NCI-H345 (cell line): ENCODE results near the gene TSEN15.
"Not testable (repeated sequence)": the region's sequence is repeated elsewhere in the genome, so short reads cannot be mapped to it uniquely, and the experiment has no call there.

Experiments
- DNase-seq: peaks from one replicate; lab custom pipeline; 2025; lab: John Stamatoyannopoulos, UW

TSEN15 gene

GRCh38 chr1:184053881-184054280, 2.4 kb downstream of the TSEN15 start:
- no peak for DNase-seq

- DNase-seq: no peak
Measured at GRCh38 chr1:184056921-184057555, 5.5 kb downstream of the TSEN15 start.

- no peak for DNase-seq
Measured at GRCh38 chr1:184059887-184060286, 8.4 kb downstream of the TSEN15 start.

- no peak for DNase-seq
Measured at GRCh38 chr1:184060316-184060715, 8.8 kb downstream of the TSEN15 start.

- no peak for DNase-seq
Measured at GRCh38 chr1:184061396-184062003, 10.0 kb downstream of the TSEN15 start.

- DNase-seq: no peak
Measured at GRCh38 chr1:184062640-184063286, 11.2 kb downstream of the TSEN15 start.

- no peak for DNase-seq
Measured at GRCh38 chr1:184065559-184065958, 14.0 kb downstream of the TSEN15 start.

GRCh38 chr1:184068354-184068753, 16.8 kb downstream of the TSEN15 start:
- no peak for DNase-seq

GRCh38 chr1:184069675-184070074, 18.1 kb downstream of the TSEN15 start:
- no peak for DNase-seq

GRCh38 chr1:184072376-184072775, 20.8 kb downstream of the TSEN15 start:
- no peak for DNase-seq

GRCh38 chr1:184074383-184074782, 22.9 kb downstream of the TSEN15 start:
- no peak for DNase-seq

GRCh38 chr1:184075055-184076029, 23.8 kb downstream of the TSEN15 start:
- DNase-seq: peak; percentile 54

GRCh38 chr1:184078564-184079249, 27.2 kb downstream of the TSEN15 start:
- DNase-seq: no peak

GRCh38 chr1:184080309-184080708, 28.8 kb downstream of the TSEN15 start:
- DNase-seq: no peak

GRCh38 chr1:184082541-184083415, 31.2 kb downstream of the TSEN15 start:
- no peak for DNase-seq

- DNase-seq: no peak
Measured at GRCh38 chr1:184085667-184086066, 34.1 kb downstream of the TSEN15 start.

- DNase-seq: no peak
Measured at GRCh38 chr1:184088037-184088436, 36.5 kb downstream of the TSEN15 start.

- no peak for DNase-seq
Measured at GRCh38 chr1:184093071-184093470, 41.5 kb downstream of the TSEN15 start.

- no peak for DNase-seq
Measured at GRCh38 chr1:184096005-184096404, 44.5 kb downstream of the TSEN15 start.

- not testable (repeated sequence) for DNase-seq
Measured at GRCh38 chr1:184096580-184096979, 45.0 kb downstream of the TSEN15 start.

GRCh38 chr1:184101141-184101540, 49.6 kb downstream of the TSEN15 start:
- no peak for DNase-seq
